HepG2 (cell line): Measurements from ENCODE around the gene KIF24. TPM values are rescaled to one million over a fixed set of nuclear protein-coding genes. Genes with fewer than 3 reads are reported as not detected.
A peak's percentile ranks its signal among the peaks of the same experiment; 100 is the strongest.

Source experiments
- ATAC-seq: fragments of 200-7000 bp; cut with Tn5 transposase; 3 replicates; pipeline ENCODE4 v1.9.1; 2020; ENCODE audit warnings: mild to moderate bottlenecking, moderate library complexity
- BruUV-seq: library from RNA; stranded (reverse); fragments of 400-500 nt; replicated peaks from 2 replicates; lab custom pipeline; 2021; lab: Mats Ljungman, UMichigan
- CTCF ChIA-PET: fragments of 300-600 bp; formaldehyde crosslinking; extraction: SDS; loops from one replicate; lab custom pipeline; 2021; ENCODE audit warnings: low total read pairs, inconsistent platforms, low intra/inter-chr PET ratio; lab: Yijun Ruan, JAX
- POLR2A ChIA-PET: fragments of 350-600 bp; sonication (Branson Sonifier 250); formaldehyde crosslinking; loops from one replicate; lab custom pipeline; 2020; ENCODE audit warnings: antibody characterized with exemption, inconsistent platforms; lab: Yijun Ruan, JAX
- DNase-seq: peaks from one replicate; pipeline ENCODE4 v3.0.0-alpha.2; 2015; ENCODE audit warnings: low spot score
- FAIRE-seq: peaks from 3 replicates; lab custom pipeline; 2011; peaks lifted over from hg19 to GRCh38; lab: Jason Lieb, UNC
- H2AFZ ChIP-seq: one replicate; pipeline ENCODE4 v1.6.1; 2011; ENCODE audit warnings: low read length, inconsistent platforms
- H3K27ac ChIP-seq: fragments of 300-600 bp; 3 replicates; pipeline ENCODE4 v1.8.0; 2011; ENCODE audit warnings: mixed run types, mild to moderate bottlenecking, mixed read lengths, low read length, inconsistent platforms; ENCODE audit not compliant: insufficient read depth; ENCODE audit errors: extremely low read length
- H3K27me3 ChIP-seq, 2 experiments: fragments of 200-600 bp in 1 of 2; 2 replicates in 1 of 2; 3 replicates in 1 of 2; pipeline versions ENCODE4 v1.6.0 to v1.8.0; 2011; ENCODE audit warnings: low read length in 2 of 2, mild to moderate bottlenecking in 2 of 2, moderate library complexity in 2 of 2, inconsistent platforms in 1 of 2; ENCODE audit not compliant: insufficient read depth in 2 of 2, control insufficient read depth in 1 of 2
- H3K36me3 ChIP-seq, 2 experiments: fragments of 200-600 bp in 1 of 2; replicated peaks in 1 of 2; 2 replicates in 1 of 2; 3 replicates in 1 of 2; pipeline versions ENCODE4 v1.5.1 to v1.8.0; 2011; ENCODE audit warnings: low read length in 2 of 2, inconsistent platforms in 1 of 2; ENCODE audit not compliant: insufficient read depth in 2 of 2, control insufficient read depth in 1 of 2
- H3K4me1 ChIP-seq: 2 replicates; pipeline ENCODE4 v1.5.1; 2012; ENCODE audit warnings: low read length, inconsistent platforms; ENCODE audit not compliant: insufficient read depth
- H3K4me2 ChIP-seq: 2 replicates; pipeline ENCODE4 v1.6.0; 2011; ENCODE audit warnings: low read depth, low read length, inconsistent platforms
- H3K4me3 ChIP-seq, 3 experiments: fragments of 200-600 bp in 1 of 3; sonication (generic), shearing (Covaris generic) in 1 of 3; replicated peaks in 1 of 3; 2 replicates each; pipeline ENCODE4 v1.5.1; 2011 to 2016; ENCODE audit warnings: low read length in 3 of 3, inconsistent platforms in 2 of 3, low read depth in 2 of 3, mild to moderate bottlenecking in 2 of 3, control low read depth in 1 of 3, mixed read lengths in 1 of 3; ENCODE audit not compliant: insufficient read depth in 1 of 3
- H3K79me2 ChIP-seq: one replicate; pipeline ENCODE4 v1.6.1; 2011; ENCODE audit warnings: low read length, inconsistent platforms; ENCODE audit not compliant: insufficient read depth
- H3K9ac ChIP-seq: 2 replicates; pipeline ENCODE4 v1.6.0; 2011; ENCODE audit warnings: mild to moderate bottlenecking, low read depth, low read length, inconsistent platforms; ENCODE audit not compliant: insufficient read depth
- H3K9me3 ChIP-seq: 2 replicates; pipeline ENCODE4 v1.5.1; 2012; ENCODE audit warnings: mild to moderate bottlenecking, low read length
- H4K20me1 ChIP-seq: 2 replicates; pipeline ENCODE4 v1.6.0; 2011; ENCODE audit warnings: inconsistent platforms, mild to moderate bottlenecking, low read length, moderate library complexity; ENCODE audit not compliant: insufficient read depth
- HHEX ChIP-seq: IDR thresholded peaks from 2 replicates; pipeline ENCODE4 v1.6.1; 2016; ENCODE audit warnings: control low read depth
- ZMYM2 ChIP-seq: sonication (generic); formaldehyde crosslinking; IDR thresholded peaks from 2 replicates; pipeline ENCODE4 v1.8.0; 2022; ENCODE audit warnings: mild to moderate bottlenecking, missing genetic modification reagents
- ZNF136 ChIP-seq: sonication (generic); formaldehyde crosslinking; IDR thresholded peaks from 2 replicates; pipeline ENCODE4 v1.8.1; 2022; ENCODE audit warnings: low read depth, mild to moderate bottlenecking, moderate library complexity, missing genetic modification reagents
- ZNF260 ChIP-seq: sonication (generic); formaldehyde crosslinking; IDR thresholded peaks from 2 replicates; pipeline ENCODE4 v1.4.0; 2020; ENCODE audit warnings: missing genetic modification reagents, low read depth, mild to moderate bottlenecking, borderline replicate concordance
- ZNF552 ChIP-seq: sonication (generic); formaldehyde crosslinking; IDR thresholded peaks from 2 replicates; pipeline ENCODE4 v1.9.0; 2022; ENCODE audit warnings: missing genetic modification reagents, mild to moderate bottlenecking, borderline replicate concordance
- ZNF556 ChIP-seq: sonication (generic); formaldehyde crosslinking; IDR thresholded peaks from 2 replicates; pipeline ENCODE4 v1.4.0; 2020; ENCODE audit warnings: mild to moderate bottlenecking, missing genetic modification reagents, borderline replicate concordance
- ZNF629 ChIP-seq: sonication (generic); formaldehyde crosslinking; conservative IDR thresholded peaks from 2 replicates; pipeline ENCODE4 v1.5.0; 2020; ENCODE audit warnings: missing genetic modification reagents
- ZNF75D ChIP-seq: sonication (generic); formaldehyde crosslinking; IDR thresholded peaks from 2 replicates; pipeline ENCODE4 v1.8.1; 2023; ENCODE audit warnings: missing genetic modification reagents, mild to moderate bottlenecking, borderline replicate concordance
- WGBS: methylation state at CpG from one replicate; pipeline ENCODE4 v1.1.6; 2017; ENCODE audit warnings: low lambda C conversion rate; 5-methylcytosine and 5-hydroxymethylcytosine counted together
- in situ Hi-C: cut with HindIII; loops from 2 replicates; pipeline ENCODE4 v1.10.0; 2017; ENCODE audit warnings: low pct_unique_long_range_greater_than_20kb; ENCODE audit not compliant: extremely low pct_ligation_motif_present
- intact Hi-C: fragments of 100-400 bp; cut with micrococcal nuclease; formaldehyde crosslinking; loops from one replicate; pipeline ENCODE4 v1.10.0; 2022; ENCODE audit not compliant: unreplicated experiment
- polyA plus RNA-seq, 8 experiments: library from polyadenylated mRNA; depleted of rRNA in 3 of 8; stranded (reverse) in 7 of 8; unstranded in 1 of 8; fragments of >200 nt; fragmentation: Illumina TruSeq in 4 of 8; extraction: Trizol in 4 of 8; gene quantifications; 2 replicates each; pipeline versions ENCODE4 v1.2.1 to v1.2.3, GENCODE V29; 2011 to 2016; ENCODE audit warnings: low read depth in 4 of 8, missing spikeins in 1 of 8, mixed read lengths in 1 of 8; ENCODE audit not compliant: insufficient read depth in 1 of 8
- total RNA-seq, 5 experiments: library from RNA; depleted of rRNA; stranded (reverse); fragments of >200 nt; fragmentation: Illumina TruSeq; extraction: Trizol; gene quantifications; 2 replicates each; pipeline ENCODE4 v1.2.3, GENCODE V29; 2016; ENCODE audit warnings: low read depth in 1 of 5
- TF ChIP-seq, protein P1 (sequence below): sonication (generic); formaldehyde crosslinking; IDR thresholded peaks from 2 replicates; pipeline ENCODE4 v1.5.1; 2020; ENCODE audit warnings: mild to moderate bottlenecking, missing genetic modification reagents, moderate library complexity
- TF ChIP-seq, protein P2 (sequence below): IDR thresholded peaks from 2 replicates; pipeline ENCODE4 v1.6.1; 2016; ENCODE audit warnings: low read depth, missing genetic modification reagents, missing compliant biosample characterization
- TF ChIP-seq, protein P3 (sequence below): sonication (generic); formaldehyde crosslinking; IDR thresholded peaks from 2 replicates; pipeline ENCODE4 v1.4.0; 2020; ENCODE audit warnings: missing genetic modification reagents, borderline replicate concordance
- TF ChIP-seq, protein P4 (sequence below): IDR thresholded peaks from 2 replicates; pipeline ENCODE4 v1.6.1; 2018; ENCODE audit warnings: missing genetic modification reagents, mild to moderate bottlenecking, missing compliant biosample characterization

The KIF24 gene
- total and polyA plus RNA-seq, 2 of the 13 experiments (the other 11 are each of a cell fraction or from before 2014, with no cell fraction given) = 1.1 to 3.0 TPM

DNA sequence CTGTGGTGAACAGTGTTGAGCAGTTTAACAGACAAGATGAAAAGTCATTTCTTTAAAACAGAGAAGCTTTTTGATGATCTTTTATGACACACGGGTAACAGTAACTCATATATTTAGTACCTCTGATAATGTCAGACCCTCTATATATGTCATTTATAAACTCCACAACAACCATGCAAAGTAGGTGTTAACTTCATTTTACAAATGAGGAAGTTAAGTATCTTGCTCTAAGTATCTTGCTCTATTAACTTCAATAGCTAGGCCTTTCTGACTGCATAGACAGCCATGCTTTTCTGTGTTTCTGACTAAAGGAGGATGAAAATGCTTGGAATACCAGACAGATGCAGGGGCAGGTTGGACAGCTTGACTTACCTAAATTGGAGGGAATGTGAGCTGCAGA is 2.1 kb upstream of the KIF24 start (continued):
- TF ChIP-seq, protein P1, sequence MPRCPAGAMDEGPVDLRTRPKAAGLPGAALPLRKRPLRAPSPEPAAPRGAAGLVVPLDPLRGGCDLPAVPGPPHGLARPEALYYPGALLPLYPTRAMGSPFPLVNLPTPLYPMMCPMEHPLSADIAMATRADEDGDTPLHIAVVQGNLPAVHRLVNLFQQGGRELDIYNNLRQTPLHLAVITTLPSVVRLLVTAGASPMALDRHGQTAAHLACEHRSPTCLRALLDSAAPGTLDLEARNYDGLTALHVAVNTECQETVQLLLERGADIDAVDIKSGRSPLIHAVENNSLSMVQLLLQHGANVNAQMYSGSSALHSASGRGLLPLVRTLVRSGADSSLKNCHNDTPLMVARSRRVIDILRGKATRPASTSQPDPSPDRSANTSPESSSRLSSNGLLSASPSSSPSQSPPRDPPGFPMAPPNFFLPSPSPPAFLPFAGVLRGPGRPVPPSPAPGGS = no peak
- no peak for TF ChIP-seq ZMYM2 (CRISPR knock-in tag)

DNA sequence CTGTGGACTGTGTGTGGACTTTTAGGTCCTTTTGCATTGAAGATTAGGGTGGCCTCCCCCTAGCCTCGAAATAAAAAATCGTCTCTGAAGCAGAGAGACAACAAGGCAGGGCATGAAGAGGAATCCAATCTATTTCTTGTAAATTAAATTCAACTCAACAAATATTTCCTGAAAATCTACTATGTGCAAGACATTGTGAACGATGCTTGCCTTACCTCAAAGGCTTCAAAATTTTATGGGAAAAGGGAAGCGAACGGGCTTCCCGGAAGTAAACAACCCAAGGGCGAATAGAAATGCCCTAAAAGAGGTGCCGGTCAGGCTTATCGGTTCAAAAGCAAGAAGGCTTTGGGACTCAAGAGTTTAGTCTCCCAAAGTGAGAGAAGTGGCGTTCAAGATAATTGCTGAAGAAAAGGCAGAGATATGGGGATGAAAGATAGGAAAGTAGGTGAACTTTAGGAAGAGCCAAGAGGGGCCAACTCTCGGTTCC is 525 bp downstream of the KIF24 start:
- FAIRE-seq = no peak
- TF ChIP-seq ZNF136 (CRISPR knock-in tag) = no peak
- TF ChIP-seq ZNF75D (CRISPR knock-in tag) = no peak
- no peak for TF ChIP-seq ZNF260 (CRISPR knock-in tag)
- TF ChIP-seq, protein P2, sequence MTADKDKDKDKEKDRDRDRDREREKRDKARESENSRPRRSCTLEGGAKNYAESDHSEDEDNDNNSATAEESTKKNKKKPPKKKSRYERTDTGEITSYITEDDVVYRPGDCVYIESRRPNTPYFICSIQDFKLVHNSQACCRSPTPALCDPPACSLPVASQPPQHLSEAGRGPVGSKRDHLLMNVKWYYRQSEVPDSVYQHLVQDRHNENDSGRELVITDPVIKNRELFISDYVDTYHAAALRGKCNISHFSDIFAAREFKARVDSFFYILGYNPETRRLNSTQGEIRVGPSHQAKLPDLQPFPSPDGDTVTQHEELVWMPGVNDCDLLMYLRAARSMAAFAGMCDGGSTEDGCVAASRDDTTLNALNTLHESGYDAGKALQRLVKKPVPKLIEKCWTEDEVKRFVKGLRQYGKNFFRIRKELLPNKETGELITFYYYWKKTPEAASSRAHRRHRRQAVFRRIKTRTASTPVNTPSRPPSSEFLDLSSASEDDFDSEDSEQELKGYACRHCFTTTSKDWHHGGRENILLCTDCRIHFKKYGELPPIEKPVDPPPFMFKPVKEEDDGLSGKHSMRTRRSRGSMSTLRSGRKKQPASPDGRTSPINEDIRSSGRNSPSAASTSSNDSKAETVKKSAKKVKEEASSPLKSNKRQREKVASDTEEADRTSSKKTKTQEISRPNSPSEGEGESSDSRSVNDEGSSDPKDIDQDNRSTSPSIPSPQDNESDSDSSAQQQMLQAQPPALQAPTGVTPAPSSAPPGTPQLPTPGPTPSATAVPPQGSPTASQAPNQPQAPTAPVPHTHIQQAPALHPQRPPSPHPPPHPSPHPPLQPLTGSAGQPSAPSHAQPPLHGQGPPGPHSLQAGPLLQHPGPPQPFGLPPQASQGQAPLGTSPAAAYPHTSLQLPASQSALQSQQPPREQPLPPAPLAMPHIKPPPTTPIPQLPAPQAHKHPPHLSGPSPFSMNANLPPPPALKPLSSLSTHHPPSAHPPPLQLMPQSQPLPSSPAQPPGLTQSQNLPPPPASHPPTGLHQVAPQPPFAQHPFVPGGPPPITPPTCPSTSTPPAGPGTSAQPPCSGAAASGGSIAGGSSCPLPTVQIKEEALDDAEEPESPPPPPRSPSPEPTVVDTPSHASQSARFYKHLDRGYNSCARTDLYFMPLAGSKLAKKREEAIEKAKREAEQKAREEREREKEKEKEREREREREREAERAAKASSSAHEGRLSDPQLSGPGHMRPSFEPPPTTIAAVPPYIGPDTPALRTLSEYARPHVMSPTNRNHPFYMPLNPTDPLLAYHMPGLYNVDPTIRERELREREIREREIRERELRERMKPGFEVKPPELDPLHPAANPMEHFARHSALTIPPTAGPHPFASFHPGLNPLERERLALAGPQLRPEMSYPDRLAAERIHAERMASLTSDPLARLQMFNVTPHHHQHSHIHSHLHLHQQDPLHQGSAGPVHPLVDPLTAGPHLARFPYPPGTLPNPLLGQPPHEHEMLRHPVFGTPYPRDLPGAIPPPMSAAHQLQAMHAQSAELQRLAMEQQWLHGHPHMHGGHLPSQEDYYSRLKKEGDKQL (CRISPR knock-in tag) = no peak
- 0 out of 2 replicates have a peak, but pooled peaks have one; percentile 2 for TF ChIP-seq ZNF556 (CRISPR knock-in tag)
- TF ChIP-seq, protein P3, sequence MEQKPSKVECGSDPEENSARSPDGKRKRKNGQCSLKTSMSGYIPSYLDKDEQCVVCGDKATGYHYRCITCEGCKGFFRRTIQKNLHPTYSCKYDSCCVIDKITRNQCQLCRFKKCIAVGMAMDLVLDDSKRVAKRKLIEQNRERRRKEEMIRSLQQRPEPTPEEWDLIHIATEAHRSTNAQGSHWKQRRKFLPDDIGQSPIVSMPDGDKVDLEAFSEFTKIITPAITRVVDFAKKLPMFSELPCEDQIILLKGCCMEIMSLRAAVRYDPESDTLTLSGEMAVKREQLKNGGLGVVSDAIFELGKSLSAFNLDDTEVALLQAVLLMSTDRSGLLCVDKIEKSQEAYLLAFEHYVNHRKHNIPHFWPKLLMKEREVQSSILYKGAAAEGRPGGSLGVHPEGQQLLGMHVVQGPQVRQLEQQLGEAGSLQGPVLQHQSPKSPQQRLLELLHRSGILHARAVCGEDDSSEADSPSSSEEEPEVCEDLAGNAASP (CRISPR knock-in tag) = no peak; the same call in 1 of the 2 replicates
- TF ChIP-seq ZNF629 (CRISPR knock-in tag) = no peak
- TF ChIP-seq, protein P4, sequence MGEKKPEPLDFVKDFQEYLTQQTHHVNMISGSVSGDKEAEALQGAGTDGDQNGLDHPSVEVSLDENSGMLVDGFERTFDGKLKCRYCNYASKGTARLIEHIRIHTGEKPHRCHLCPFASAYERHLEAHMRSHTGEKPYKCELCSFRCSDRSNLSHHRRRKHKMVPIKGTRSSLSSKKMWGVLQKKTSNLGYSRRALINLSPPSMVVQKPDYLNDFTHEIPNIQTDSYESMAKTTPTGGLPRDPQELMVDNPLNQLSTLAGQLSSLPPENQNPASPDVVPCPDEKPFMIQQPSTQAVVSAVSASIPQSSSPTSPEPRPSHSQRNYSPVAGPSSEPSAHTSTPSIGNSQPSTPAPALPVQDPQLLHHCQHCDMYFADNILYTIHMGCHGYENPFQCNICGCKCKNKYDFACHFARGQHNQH (CRISPR knock-in tag) = no peak
- TF ChIP-seq HHEX (CRISPR knock-in tag) = no peak
- no peak for TF ChIP-seq ZNF552

More for the DNA sequence above, 525 bp downstream of the KIF24 start:
- Histone ChIP-seq H3K4me1 (peaks cover 43% of the 10 kb centered on the region), H3K4me2 (peak overlapping the region; percentile 80), H3K4me3 (peak overlapping the region; percentile 77 to 92 (median 89)), H3K27me3 (no peaks in the 10 kb centered on the region; a peak in 1 of 5 replicates), H4K20me1 (no peaks in the 10 kb centered on the region), H3K9ac (peak overlapping the region; percentile 76), H3K27ac (peak overlapping the region; percentile 67), H3K79me2 (peaks cover 9% of the 10 kb centered on the region), H2AFZ (peak overlapping the region; percentile 66), H3K9me3 (no peaks in the 10 kb centered on the region), H3K36me3 (no peaks in the 10 kb centered on the region)
- intact Hi-C loops (no loop called here), in situ Hi-C loops (no loop called here)
- DNase-seq (no peak), ATAC-seq (peak; percentile 22)
- ChIA-PET POLR2A (interaction anchor here (1.7 kb wide), 1 partner anchor 47 kb away, joined by 6 read pairs; no protein-coding TSS in a partner anchor), CTCF (interaction anchor here (7.1 kb wide), 1 partner anchor 49 kb away, joined by 143 read pairs; the partner anchor contains the start of gene MYORG)
- WGBS = under 1% methylated on average over 11 of the region's 11 CpGs
- TSS peak; percentile 77 for BruUV-seq
